GM20431 (cell line): ENCODE data around the gene PTCRA.

Experiments used
- in situ Hi-C: fragments of 300-500 bp; cut with MseI, MboI; formaldehyde crosslinking; loops from one replicate; pipeline ENCODE4 v1.15.0; 2020; ENCODE audit warnings: low sequenced_read_pairs; ENCODE audit not compliant: unreplicated experiment

PTCRA gene

DNA sequence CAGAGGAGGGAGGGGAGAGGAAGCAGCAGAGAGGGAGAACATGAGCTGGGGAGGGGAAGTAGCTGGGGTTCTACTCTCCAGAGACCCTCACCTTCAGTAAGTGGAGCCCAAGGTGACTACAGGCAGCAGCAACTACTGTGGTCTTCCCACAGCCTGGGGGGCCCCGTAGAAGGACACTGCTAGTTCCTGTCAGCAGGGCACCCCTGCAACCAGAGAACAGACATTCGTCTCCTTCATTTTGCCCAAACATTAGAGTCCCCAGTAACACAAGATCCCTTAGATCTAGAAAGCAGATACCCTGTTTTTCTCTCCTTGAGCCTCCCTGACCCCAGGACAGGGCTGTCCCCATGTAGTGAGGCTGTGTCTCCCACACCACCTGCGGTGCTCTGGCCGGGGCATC is 52.9 kb downstream of the PTCRA start:
- in situ Hi-C loops = no loop called here

DNA sequence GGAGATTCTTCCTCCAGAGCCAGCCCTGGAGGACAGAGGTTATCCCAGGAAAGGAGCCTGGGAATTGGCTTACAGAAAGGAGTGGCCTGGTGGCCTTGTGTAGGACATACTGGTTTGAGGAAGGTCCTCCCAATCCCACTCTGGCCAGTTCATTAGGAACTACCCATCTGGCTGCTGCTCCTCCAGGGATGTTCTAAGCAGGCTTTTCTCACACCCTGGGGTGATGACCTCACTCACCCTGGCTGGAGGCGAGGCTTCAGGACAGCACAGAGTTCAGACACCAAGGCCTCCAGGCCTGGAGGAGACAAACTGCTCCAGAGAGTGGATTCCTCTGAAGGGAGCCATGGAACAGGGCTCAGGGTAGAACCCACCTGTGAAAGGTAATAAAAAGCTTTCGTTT is 53.6 kb downstream of the PTCRA start:
- in situ Hi-C loops = no loop called here

DNA sequence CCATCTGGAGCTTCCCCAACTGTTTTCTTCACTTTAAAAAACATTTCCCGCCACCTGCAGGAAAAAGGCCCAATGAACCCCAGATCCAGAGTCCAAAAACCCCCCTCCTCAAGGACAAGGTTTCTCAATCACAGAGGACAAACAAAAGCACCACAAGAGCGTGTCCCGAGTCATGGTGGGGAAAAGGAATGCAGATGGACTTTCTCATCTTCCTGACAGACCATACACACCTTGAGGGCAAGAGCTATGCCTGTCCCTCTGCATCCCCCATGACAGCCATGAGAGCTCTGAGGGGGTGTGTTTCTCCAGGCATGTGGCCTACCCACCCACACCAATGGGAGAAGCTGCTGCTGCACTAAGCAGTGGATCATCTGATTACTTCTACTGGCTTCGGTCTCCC is 54.1 kb downstream of the PTCRA start:
- in situ Hi-C loops = no loop called here

DNA sequence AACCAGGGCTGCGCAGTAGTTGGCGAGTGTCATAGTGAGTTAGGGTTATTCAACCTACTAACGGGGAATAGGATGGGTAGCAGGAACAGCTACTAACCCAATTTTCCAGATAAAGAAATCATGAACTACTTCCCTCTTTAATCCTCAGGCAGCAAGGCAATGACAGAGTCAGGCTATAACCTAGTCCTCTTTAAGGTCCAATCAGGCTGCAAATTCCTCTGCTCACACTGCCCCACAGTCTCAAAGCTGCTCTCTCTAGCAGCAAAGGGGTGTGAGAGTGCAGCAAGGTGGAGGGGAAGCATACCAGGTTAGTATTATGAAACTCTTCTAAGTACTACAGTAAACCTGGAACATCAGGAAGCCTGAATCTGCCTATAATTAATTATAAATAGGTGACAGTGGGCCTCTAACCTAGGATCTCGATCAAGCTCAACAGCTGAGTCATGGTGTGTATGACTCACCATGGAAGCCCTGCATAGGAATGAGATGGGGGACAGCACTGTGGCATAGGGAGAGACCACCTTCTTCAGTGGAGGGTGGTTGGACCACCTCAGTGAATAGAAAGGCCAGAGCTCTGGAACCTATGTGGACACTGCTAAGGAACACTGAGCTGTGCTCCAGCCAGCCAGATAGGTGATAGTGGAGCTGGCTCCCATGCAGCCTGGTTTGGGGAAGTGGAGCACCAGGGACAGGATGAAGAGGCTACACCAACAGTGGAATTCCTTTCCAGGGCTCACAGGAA is 55.2 kb downstream of the PTCRA start:
- in situ Hi-C loops = no loop called here

DNA sequence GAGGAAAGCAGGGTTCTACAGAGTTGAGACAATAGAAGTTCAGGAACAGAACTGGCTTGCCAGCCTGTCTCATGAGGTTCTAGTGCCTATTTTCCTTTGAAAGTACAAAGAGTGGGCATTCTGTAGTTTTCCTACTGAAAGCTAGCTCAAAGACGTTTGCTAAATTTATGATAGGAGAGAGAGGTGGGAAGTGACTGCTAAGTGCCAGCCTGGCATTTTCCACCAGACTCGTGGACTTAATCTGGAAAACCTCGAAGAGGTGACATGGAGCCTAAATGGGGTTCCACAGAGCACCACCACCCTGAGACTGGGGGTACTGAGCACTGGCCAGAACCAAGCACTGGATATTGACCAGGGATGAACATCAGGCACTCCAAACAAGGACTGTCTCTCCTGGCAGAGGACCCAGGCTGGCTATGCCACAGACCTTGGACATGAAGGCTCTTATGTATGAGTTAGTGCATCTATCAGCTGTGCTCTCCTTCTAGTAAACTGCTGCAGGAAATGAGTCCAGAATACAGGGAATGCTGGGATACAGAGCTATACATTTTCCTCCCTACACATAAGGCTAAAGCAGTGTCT is 56.0 kb downstream of the PTCRA start:
- in situ Hi-C loops = no loop called here

DNA sequence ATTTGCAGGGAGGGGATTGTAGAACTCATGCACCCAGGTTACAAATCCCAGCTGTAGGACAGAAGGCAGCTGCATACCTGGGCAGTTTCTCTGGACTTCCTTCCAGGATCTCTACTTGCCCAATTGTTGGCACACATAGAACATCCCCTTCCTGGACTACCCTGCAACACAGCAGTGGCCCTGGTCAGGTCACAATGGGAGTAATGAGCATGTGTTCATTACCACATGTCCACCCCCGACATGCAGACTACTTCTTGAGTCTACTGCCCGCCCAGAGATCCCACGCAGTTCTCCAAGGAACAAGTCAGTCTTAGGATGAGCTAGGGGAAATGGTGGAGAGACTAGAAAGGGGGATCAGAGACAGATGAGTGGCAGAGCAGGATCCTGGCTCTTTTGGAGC is 58.1 kb downstream of the PTCRA start:
- in situ Hi-C loops = no loop called here

DNA sequence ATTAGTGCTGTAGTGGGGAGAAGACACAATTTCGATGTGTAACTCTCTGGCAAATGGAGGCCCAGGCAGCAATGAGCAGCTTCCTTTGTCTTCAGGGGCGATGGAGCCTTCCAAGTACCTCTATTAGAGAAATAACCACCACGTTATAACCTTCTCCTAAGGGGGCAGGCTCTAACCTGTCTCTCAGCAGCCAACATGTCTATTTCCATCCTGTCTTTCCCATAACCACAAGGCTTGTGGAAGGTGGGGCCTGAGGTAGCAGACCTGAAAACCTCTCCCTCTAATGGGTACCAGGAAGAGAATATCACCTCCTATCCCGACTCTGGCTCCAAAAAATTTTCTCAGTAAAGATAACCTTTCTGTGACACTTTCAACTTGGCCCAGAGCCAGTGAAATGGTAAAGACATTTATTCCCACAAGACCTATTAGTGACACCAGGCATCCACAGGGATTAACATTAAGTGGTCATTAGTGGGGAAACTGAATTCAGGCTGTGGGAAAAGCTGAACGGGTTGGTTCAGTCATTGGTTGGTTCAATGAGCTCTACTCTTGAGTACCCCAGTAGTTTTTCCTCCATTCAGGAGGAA is 59.2 kb downstream of the PTCRA start:
- in situ Hi-C loops = no loop called here
